PC-3 (cell line): Measurements from ENCODE around the gene DNAJB9.

ENCODE experiments used
- EZH2 ChIP-seq: fragments of 300-600 bp; sonication (generic); IDR thresholded peaks from one replicate; pipeline ENCODE4 v1.6.1; 2017; ENCODE audit warnings: antibody characterized with exemption, mild to moderate bottlenecking, low read length; ENCODE audit not compliant: unreplicated experiment
- EZH2phosphoT487 ChIP-seq: fragments of 300-600 bp; sonication (generic); IDR thresholded peaks from 2 replicates; pipeline ENCODE4 v1.6.1; 2018; ENCODE audit warnings: mild to moderate bottlenecking, antibody characterized with exemption, low read length, borderline replicate concordance
- TF ChIP-seq, protein P1 (sequence below): fragments of 300-600 bp; sonication (generic); conservative IDR thresholded peaks from 2 replicates; pipeline ENCODE4 v1.5.1; 2017; ENCODE audit warnings: antibody characterized with exemption, low read depth, mild to moderate bottlenecking, low read length

DNA sequence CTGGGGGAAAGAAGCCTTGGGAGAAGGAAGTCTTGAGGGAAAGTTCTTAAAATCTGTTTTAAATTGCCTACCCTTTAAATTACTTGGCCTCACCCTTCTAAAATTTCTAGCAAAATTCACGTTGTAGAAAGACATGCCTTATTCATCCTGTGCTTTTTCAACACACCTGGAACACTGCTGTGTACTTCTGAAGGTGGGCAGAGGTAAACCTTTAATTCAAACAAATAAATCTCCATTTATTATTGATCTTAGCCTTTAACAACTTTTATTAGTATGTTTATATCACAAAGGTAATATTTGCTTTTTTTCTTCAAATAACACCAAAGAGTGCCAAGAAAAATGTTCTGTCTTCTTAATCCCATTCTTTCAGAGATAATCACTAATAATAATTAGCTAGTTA, 30.7 kb downstream of the DNAJB9 start:
- TF ChIP-seq, protein P1, sequence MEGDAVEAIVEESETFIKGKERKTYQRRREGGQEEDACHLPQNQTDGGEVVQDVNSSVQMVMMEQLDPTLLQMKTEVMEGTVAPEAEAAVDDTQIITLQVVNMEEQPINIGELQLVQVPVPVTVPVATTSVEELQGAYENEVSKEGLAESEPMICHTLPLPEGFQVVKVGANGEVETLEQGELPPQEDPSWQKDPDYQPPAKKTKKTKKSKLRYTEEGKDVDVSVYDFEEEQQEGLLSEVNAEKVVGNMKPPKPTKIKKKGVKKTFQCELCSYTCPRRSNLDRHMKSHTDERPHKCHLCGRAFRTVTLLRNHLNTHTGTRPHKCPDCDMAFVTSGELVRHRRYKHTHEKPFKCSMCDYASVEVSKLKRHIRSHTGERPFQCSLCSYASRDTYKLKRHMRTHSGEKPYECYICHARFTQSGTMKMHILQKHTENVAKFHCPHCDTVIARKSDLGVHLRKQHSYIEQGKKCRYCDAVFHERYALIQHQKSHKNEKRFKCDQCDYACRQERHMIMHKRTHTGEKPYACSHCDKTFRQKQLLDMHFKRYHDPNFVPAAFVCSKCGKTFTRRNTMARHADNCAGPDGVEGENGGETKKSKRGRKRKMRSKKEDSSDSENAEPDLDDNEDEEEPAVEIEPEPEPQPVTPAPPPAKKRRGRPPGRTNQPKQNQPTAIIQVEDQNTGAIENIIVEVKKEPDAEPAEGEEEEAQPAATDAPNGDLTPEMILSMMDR, result no peak
- TF ChIP-seq EZH2 (no peak), EZH2phosphoT487 (no peak)
